Muscle layer of colon (tissue), 2 donors: ENCODE results near the gene SEMA5A.

Source experiments
- H3K27ac ChIP-seq: one replicate; pipeline ENCODE4 v1.7.0; 2013; ENCODE audit warnings: low read depth, mild to moderate bottlenecking, low read length, moderate library complexity
- H3K27me3 ChIP-seq, 2 donors: one replicate each; pipeline ENCODE4 v1.7.0; 2013; ENCODE audit warnings: low read length in 2 of 2, mild to moderate bottlenecking in 2 of 2; ENCODE audit not compliant: insufficient read depth in 2 of 2, control insufficient read depth in 1 of 2
- H3K36me3 ChIP-seq: one replicate; pipeline ENCODE4 v1.7.0; 2013; ENCODE audit warnings: mild to moderate bottlenecking, low read length; ENCODE audit not compliant: insufficient read depth
- H3K4me1 ChIP-seq: one replicate; pipeline ENCODE4 v1.7.0; 2013; ENCODE audit warnings: mild to moderate bottlenecking, low read length; ENCODE audit not compliant: insufficient read depth
- H3K4me3 ChIP-seq, 2 donors: one replicate each; pipeline ENCODE4 v1.7.0; 2013; ENCODE audit warnings: low read length in 2 of 2, low read depth in 1 of 2, mild to moderate bottlenecking in 1 of 2, moderate library complexity in 1 of 2
- H3K9ac ChIP-seq: one replicate; pipeline ENCODE4 v1.7.0; 2013; ENCODE audit warnings: low read length
- H3K9me3 ChIP-seq: one replicate; pipeline ENCODE4 v1.7.0; 2013; ENCODE audit warnings: mild to moderate bottlenecking, low read length
- donor health status: abdominal sarcoma.
- donor health status: Adenocarcinoma of cecum.

Gene SEMA5A

DNA sequence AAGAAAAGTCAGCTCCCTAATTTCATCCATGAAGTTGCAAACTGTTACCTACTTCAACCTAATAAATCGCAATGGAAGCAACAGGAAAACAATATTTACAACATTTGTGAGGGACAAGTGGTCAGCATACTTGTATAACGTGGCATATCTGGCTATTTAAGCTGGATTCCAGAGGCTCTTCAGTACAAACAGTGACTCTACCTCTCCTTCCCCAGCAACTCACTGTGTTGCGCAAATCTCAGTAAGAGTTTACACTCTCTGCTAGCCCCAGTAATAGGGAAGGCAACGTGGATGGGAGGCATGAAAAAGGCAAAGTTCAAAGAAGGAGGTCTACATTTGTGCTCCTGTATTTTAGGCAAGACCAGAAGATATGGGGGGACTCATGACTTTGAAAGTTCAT is 18.9 kb upstream of the SEMA5A start:
- Histone ChIP-seq H3K4me3 (no peak overlapping the region), H3K9ac (no peak overlapping the region), H3K27me3 (no peaks in the 10 kb centered on the region), H3K27ac (no peak overlapping the region), H3K4me1 (no peaks in the 10 kb centered on the region), H3K9me3 (no peaks in the 10 kb centered on the region), H3K36me3 (no peaks in the 10 kb centered on the region)

DNA sequence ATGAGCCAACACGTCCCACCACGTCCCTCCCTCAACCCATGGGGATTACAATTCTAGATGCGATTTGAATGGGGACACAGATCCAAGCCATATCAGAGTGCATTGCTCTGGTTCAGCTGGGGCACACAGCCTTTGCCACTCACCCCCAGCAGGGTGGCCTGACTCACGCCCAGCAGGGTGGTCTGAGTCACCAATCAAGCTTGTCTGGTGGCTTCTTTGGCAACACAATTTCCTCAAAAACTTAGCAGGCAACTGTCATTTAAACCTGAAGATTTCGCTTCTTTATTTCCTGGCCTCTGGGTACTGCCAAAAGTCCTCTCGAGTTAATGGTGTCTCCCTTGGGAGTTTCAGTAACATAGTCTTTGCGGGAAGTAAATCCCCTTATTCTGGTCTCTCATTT is 16.3 kb upstream of the SEMA5A start:
- H3K36me3 ChIP-seq, result no peaks in the 10 kb centered on the region
- no peak overlapping the region for H3K9ac ChIP-seq
- H3K9me3 ChIP-seq, result no peaks in the 10 kb centered on the region
- H3K4me1 ChIP-seq, result no peaks in the 10 kb centered on the region
- H3K4me3 ChIP-seq, result no peak overlapping the region
- H3K27me3 ChIP-seq, result no peaks in the 10 kb centered on the region
- no peak overlapping the region for H3K27ac ChIP-seq

DNA sequence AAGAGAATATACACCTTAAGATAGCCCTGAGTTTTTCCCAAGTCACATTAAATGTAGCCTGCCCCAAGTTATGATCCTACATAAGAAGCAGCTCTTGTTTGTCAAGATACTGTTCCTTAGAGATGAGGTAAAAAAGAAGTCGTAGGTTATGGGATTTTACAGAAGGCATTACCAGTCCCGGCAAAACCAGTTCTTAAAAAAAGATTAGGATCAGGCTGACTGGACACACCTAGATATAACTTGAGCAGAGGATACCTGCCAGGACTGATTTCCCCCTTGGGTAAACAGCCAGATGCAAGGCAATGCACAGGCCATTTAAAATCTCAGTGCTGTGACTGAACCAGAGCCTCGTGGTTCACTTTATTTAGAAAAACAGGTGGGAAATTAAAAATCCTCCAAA is 14.1 kb upstream of the SEMA5A start:
- no peaks in the 10 kb centered on the region for H3K27me3 ChIP-seq
- no peaks in the 10 kb centered on the region for H3K36me3 ChIP-seq
- H3K27ac ChIP-seq, result no peak overlapping the region
- H3K4me3 ChIP-seq, result no peak overlapping the region
- H3K4me1 ChIP-seq, result no peaks in the 10 kb centered on the region
- H3K9me3 ChIP-seq, result no peaks in the 10 kb centered on the region
- no peak overlapping the region for H3K9ac ChIP-seq

DNA sequence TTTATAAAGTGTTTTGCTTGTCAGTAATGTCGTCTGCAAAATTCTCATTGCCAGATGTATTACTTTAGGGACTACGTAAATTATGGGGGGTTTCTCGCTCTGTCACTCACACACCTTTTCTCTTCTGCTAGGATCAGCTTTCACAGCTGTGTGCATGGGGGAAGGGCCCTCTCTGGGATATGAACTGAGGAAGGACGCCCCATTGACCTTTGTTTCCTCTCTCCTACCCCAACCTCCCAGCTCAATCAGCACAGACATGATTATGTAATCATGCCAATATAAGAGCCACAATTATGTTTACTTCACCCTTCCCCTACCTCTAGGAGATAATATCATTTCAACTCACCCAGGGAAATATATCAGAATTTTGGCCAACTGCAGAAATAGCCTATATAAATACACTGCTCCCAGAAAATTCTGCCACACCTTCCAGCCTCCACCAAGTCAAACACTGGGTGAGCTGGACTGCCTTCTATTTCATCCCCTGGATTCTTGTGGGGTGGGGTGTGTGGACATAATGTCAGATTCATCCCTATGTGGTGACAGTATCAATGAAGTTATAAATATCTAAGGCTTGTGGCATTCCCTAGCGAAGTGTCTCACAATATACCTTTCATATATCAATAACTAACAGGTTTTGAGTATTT is 12.6 kb upstream of the SEMA5A start:
- H3K9me3 ChIP-seq, result no peaks in the 10 kb centered on the region
- no peak overlapping the region for H3K27ac ChIP-seq
- no peaks in the 10 kb centered on the region for H3K4me1 ChIP-seq
- H3K4me3 ChIP-seq, result no peak overlapping the region
- no peak overlapping the region for H3K9ac ChIP-seq
- no peaks in the 10 kb centered on the region for H3K27me3 ChIP-seq
- no peaks in the 10 kb centered on the region for H3K36me3 ChIP-seq

DNA sequence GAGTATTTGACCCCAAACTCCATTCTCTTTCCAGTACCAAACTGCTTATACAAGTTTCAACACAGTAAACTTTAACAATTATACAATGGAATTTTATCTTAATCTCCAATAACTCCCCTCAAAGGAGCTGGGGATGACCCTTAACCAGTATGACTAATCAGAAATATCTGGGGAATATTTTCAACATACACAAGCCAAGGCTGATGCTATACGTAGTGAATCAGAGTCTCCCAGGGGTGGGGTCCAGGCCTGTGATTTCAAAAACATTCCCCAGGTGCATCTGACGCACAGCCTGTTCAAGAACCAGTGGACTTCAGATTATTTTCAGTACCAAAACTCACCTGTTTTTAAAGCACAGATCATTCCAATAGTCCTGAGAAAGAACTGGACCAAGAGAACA is 11.8 kb upstream of the SEMA5A start:
- Histone ChIP-seq H3K9me3 (no peaks in the 10 kb centered on the region), H3K4me3 (no peak overlapping the region), H3K36me3 (no peaks in the 10 kb centered on the region), H3K4me1 (no peaks in the 10 kb centered on the region), H3K27ac (no peak overlapping the region), H3K27me3 (no peaks in the 10 kb centered on the region), H3K9ac (no peak overlapping the region)

DNA sequence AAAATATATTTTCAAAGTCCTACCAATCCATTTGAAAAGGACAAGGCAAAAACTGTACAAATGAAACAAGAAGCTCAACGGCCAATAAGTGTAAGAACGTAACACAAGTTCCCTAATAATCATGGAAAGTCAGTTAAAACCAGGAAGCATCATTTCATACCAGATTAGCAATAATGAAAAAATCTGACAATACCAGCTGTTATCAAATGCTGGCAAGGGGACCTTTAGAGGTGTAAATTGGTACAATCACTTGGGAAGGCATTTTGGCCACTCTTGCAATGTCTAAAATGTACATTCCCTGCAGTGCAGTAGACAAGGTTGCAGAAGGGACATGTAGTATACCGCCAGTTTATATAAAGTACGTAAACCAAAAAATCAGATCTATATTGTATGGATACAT is 10.1 kb upstream of the SEMA5A start:
- H3K9ac ChIP-seq, result no peak overlapping the region
- no peaks in the 10 kb centered on the region for H3K4me1 ChIP-seq
- no peak overlapping the region for H3K4me3 ChIP-seq
- H3K27ac ChIP-seq, result no peak overlapping the region
- H3K27me3 ChIP-seq, result no peaks in the 10 kb centered on the region
- no peaks in the 10 kb centered on the region for H3K36me3 ChIP-seq
- H3K9me3 ChIP-seq, result no peaks in the 10 kb centered on the region

DNA sequence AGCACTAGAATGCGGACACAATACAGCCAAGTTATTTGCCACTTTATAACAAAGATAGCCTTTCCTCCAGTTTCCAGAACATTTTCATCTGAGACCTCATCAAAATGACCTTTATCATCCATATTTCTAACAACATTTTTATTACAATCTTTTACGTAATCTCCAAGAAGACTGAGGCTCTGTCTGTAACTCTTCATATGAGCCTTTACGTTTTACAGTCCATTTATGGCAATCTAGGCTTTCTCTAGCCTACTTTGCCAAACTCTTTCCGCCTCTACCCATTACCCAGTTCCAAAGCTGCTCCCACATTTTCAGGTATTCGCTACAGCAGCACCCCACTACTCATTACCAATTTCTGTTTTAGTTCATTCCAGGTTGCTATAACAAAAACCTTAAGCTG is 8.2 kb upstream of the SEMA5A start:
- no peaks in the 10 kb centered on the region for H3K4me1 ChIP-seq
- no peak overlapping the region for H3K27ac ChIP-seq
- H3K9ac ChIP-seq, result no peak overlapping the region
- H3K36me3 ChIP-seq, result peaks cover 3% of the 10 kb centered on the region
- no peaks in the 10 kb centered on the region for H3K9me3 ChIP-seq
- H3K27me3 ChIP-seq, result no peaks in the 10 kb centered on the region
- H3K4me3 ChIP-seq, result no peak overlapping the region

DNA sequence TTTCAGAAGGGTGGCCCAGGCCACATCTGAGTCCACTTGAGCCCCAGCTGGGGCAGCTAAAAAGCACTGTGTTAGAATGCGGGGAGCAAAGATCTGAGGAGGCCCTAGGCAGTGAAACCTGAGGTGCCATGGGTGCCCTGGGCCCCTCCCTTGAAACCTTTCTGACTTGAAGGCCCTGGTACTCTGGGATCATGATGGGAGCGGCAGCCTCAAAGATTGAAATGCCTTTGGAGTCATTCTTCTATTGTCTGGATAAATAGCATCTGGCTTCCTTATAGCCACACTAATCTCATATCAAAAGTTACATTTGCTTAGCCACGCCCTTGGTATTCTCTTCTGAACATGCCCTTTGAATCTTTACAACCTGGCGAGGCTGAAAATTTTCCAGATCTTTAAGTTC is 7.7 kb upstream of the SEMA5A start:
- no peaks in the 10 kb centered on the region for H3K27me3 ChIP-seq
- peaks cover 4% of the 10 kb centered on the region for H3K36me3 ChIP-seq
- H3K27ac ChIP-seq, result no peak overlapping the region
- H3K9ac ChIP-seq, result no peak overlapping the region
- no peak overlapping the region for H3K4me3 ChIP-seq
- H3K9me3 ChIP-seq, result no peaks in the 10 kb centered on the region
- no peaks in the 10 kb centered on the region for H3K4me1 ChIP-seq

DNA sequence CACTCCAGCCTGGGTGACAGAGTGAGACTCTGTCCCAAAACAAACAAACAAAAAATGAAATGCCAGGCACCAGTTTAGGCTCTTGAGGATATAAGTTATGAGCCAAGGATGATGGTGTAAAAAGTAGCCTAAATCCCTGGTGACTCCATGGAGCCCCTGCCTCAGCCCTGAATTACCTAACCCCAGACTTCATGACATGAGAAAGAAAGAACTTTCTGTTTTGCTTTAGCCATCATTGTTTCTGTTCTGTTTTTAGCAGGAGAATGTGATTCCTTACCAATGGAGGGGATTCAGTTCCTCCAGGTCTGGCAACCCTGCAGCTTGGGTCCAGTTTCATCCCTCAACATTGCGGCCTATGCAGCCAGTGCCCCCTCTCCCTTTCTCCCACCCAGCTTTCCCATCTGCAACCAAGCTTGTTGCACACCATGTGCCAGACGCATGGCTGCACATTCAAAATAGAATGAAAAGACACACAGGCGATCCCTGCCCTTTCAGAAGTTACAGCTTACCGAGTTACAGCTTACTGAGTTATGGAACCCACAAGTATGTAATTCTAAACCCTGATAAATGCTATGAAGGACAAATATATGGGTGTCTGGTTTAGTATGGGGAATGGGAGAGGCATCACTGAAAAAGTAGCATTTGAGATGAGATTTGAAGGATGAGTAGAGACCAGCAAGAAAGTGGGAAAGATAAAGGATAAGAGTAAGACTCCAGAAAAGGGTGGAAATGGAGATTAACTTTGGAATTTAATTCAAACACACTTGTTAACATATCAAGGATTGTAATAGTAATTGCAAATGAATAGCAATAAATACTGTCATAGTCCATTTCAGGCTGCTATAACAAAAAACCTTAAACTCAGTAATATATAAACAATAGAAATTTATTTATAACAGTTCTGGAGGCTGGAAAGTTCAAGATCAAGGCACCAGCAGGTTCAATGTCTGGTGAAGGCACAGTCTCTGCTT is 6.0 kb upstream of the SEMA5A start:
- H3K4me1 ChIP-seq, result peaks cover 10% of the 10 kb centered on the region
- H3K9ac ChIP-seq, result no peak overlapping the region
- H3K27me3 ChIP-seq, result no peaks in the 10 kb centered on the region

DNA sequence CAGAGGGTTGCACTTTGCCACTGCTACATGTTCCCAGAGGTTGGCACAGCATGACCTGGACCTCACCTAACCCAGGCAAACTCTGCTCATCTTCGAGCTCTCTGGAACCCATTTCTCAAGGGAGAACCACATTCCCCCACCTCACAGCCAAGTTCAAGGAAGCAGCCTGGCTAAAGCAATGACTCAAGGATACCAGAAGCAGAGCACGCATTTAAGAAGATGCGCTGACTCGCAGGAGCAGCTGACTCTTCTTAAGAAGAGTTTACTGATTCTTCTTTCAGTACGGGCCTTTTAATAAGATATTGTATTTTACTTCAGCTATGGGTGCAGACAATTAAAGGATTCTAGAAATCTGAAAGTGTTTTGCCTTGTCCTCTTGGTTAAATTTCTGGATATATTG is 4.1 kb upstream of the SEMA5A start:
- Histone ChIP-seq H3K9ac (no peak overlapping the region), H3K9me3 (no peaks in the 10 kb centered on the region), H3K27me3 (no peaks in the 10 kb centered on the region), H3K36me3 (peaks cover 4% of the 10 kb centered on the region), H3K4me3 (no peak overlapping the region), H3K4me1 (peaks cover 10% of the 10 kb centered on the region), H3K27ac (no peak overlapping the region)

More for the DNA sequence above, 6.0 kb upstream of the SEMA5A start:
- Histone ChIP-seq H3K9me3 (no peaks in the 10 kb centered on the region), H3K4me3 (no peak overlapping the region), H3K36me3 (peaks cover 4% of the 10 kb centered on the region), H3K27ac (no peak overlapping the region)

DNA sequence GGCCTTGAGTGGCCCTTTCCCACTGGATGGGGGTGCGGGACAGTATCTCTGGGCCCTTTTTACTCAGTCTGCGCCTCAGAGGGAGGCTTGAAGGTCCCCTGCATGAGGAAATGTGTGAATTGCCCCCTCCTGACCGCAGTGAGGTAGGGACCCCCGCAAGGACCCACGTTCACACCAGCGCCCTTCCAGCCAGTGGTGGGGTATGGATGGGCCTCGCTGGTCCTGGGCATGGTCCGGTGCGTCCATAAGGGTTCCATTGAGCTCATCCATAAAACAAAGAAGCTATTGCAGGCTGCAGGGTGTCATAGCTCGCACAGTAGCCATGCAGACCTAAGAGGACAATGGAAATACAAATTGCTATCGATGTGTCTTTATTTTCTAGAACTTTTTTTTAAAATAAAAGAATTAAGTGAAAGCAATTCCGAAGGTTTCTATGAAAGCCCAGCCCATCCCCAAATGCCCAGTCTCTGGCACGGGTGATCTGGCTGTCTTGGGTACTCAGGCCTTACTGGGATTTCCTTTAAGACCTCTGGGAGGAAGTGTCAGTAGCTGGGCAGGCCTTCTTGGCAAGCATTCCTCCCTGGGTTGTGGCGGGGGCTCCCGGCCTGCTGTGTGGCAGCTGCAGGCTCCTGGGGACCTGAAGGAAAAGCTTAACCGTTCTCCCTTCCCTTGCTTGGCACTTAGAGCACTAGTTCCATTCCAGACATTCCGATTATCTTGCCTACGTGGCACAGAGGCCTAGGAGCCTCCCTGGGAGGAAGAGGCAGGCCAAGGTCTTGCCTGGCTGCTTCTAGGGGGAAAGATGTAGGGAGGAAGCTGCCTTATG is 1.5 kb upstream of the SEMA5A start:
- H3K9me3 ChIP-seq, result no peaks in the 10 kb centered on the region
- H3K4me1 ChIP-seq, result peaks cover 10% of the 10 kb centered on the region
- H3K27ac ChIP-seq, result no peak overlapping the region
- peaks cover 4% of the 10 kb centered on the region for H3K36me3 ChIP-seq
- peak overlapping the region; percentile 16 to 67 for H3K4me3 ChIP-seq
- no peaks in the 10 kb centered on the region for H3K27me3 ChIP-seq
- no peak overlapping the region for H3K9ac ChIP-seq
